Mucosa of rectum (tissue), 2 donors: ENCODE data around the gene MUC2.

ENCODE experiments used
- H3K27ac ChIP-seq, 2 donors: one replicate each; pipeline ENCODE4 v1.7.0; 2013; ENCODE audit warnings: inconsistent platforms in 2 of 2, low read depth in 2 of 2, low read length in 2 of 2
- H3K27me3 ChIP-seq, 2 donors: one replicate each; pipeline ENCODE4 v1.7.0; 2013; ENCODE audit warnings: low read length in 2 of 2; ENCODE audit not compliant: control insufficient read depth in 2 of 2, insufficient read depth in 2 of 2
- H3K36me3 ChIP-seq, 2 donors: one replicate each; pipeline ENCODE4 v1.7.0; 2013; ENCODE audit warnings: low read length in 2 of 2; ENCODE audit not compliant: control insufficient read depth in 2 of 2, insufficient read depth in 2 of 2
- H3K4me1 ChIP-seq, 2 donors: one replicate each; pipeline ENCODE4 v1.7.0; 2013; ENCODE audit warnings: low read length in 2 of 2, mild to moderate bottlenecking in 1 of 2; ENCODE audit not compliant: control insufficient read depth in 2 of 2, insufficient read depth in 2 of 2
- H3K4me3 ChIP-seq, 2 donors: one replicate each; pipeline ENCODE4 v1.7.0; 2013; ENCODE audit warnings: low read length in 2 of 2
- H3K9ac ChIP-seq, 2 donors: one replicate each; pipeline ENCODE4 v1.7.0; 2013; ENCODE audit warnings: low read length in 2 of 2, low read depth in 1 of 2, mild to moderate bottlenecking in 1 of 2
- H3K9me3 ChIP-seq, 2 donors: one replicate each; pipeline ENCODE4 v1.7.0; 2013; ENCODE audit warnings: low read length in 2 of 2; ENCODE audit not compliant: control insufficient read depth in 2 of 2
- donor health status: healthy.
- donor health status: Normal muscosa, but diverticular disease.

MUC2 gene

DNA sequence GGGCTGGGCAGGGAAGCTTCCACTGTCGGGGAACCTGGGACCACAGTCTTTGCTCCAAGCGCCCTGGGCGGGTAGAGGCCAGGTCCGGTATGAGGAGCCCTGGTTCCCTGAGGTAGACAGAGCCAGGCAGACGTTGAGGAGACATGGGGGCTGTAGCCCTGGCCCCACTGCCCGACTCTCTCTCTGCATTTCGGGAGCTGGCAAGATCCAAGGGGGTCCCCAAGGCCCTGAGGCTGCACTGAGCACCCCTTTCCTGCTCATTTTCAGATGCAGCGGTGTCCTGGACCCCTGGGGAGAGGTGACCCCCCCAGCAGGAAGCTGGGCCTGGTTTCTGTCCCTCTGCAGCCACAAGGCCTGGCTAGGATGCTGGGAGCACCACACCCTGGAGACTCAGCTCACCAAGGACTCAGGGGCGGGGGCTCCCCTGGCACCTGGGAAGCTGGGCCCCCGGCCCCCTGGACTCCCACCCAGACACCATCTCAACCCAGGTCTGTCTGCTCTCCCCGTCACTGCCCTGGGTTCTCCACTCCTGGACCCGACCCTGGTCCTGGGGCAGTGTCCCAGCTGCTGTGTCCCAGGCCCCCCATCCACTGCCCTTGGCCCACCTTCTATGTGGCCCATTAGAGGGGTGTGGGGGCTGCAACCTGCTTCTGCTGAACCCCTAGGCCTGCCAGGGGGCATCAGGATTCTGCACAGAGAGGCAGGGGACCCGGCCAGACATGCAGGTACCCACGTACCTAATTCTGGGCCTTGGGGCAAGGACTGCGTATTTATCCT lies 23.1 kb upstream of the MUC2 start:
- Histone ChIP-seq H3K4me1 (peaks cover 27 to 53% of the 10 kb centered on the region in 2 donors), H3K27me3 (peaks cover 16 to 33% of the 10 kb centered on the region in 2 donors), H3K9me3 (no peaks in the 10 kb centered on the region), H3K9ac (peak overlapping the region in 1 of 2 donors; percentile 52), H3K27ac (peak overlapping the region in 1 of 2 donors; percentile 18), H3K4me3 (no peak overlapping the region), H3K36me3 (no peaks in the 10 kb centered on the region)

- peaks cover 10 to 27% of the 10 kb centered on the region in 2 donors for H3K27me3 ChIP-seq
- H3K27ac ChIP-seq = peak overlapping the region; percentile 96 to 97
- H3K36me3 ChIP-seq = no peaks in the 10 kb centered on the region
These were observed 22.3 kb upstream of the MUC2 start for GRCh38 chr11:1052133-1053011.

GRCh38 chr11:1053121-1053901 lies 21.4 kb upstream of the MUC2 start:
- Histone ChIP-seq H3K36me3 (no peaks in the 10 kb centered on the region), H3K27ac (peak overlapping the region; percentile 96 to 97), H3K4me3 (peak overlapping the region; percentile 72), H3K9ac (peak overlapping the region; percentile 75 to 89), H3K4me1 (peaks cover 27 to 56% of the 10 kb centered on the region in 2 donors), H3K9me3 (no peaks in the 10 kb centered on the region), H3K27me3 (peaks cover 4 to 19% of the 10 kb centered on the region in 2 donors)

More at GRCh38 chr11:1052133-1053011, 22.3 kb upstream of the MUC2 start:
- H3K4me1 ChIP-seq = peaks cover 27 to 56% of the 10 kb centered on the region in 2 donors
- peak overlapping the region in 1 of 2 donors; percentile 89 for H3K9ac ChIP-seq
- H3K9me3 ChIP-seq = no peaks in the 10 kb centered on the region
- peak overlapping the region in 1 of 2 donors; percentile 72 for H3K4me3 ChIP-seq

DNA sequence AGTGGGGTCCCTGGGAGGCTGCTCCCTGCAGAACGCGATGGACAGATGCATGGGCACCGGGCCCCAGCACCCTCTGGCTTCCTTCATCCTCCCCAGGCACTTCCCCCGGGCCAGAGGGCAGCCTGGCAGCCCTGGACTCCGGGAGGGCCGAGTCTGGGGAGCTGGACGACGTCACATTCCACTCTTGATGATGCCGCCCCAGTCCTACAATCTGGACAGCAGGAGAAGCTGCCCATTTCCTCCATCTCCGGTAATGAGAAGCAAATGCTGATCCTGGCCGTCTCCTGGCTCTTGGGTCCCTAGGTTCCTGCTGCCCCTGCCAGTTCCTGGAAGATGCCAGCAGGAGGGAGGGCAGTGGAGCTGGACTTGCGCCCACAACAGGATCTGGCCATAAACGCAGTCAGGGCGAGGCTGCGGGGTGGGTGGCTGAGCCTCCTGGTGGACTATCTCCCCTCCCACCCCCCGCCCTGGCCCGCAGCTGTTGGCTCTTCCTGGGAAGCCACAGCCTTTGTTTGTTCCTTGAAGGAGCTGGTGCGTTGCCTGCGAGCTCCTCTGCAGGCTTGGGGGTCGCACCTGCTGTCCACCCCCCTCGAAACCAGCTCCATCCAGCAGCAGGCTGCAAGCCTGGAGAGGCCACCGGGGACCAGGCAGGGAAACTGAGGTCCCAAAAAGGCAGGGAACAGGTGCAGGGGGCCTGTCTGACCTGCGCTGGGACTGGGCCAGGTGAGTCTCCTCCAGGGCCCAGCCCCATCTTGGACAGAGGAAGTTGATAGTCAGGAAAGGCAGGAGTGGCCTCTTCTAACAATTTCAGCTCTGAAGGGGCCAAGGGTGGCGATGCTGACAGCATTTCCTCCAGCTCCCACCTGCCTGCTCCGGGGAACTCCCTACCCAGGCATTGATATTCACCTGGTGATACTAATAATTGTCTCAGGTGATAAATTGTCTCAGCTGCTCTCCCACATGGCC lies 20.2 kb upstream of the MUC2 start:
- Histone ChIP-seq H3K27me3 (peaks cover 2 to 9% of the 10 kb centered on the region in 2 donors), H3K27ac (peak overlapping the region; percentile 96 to 97), H3K4me1 (peaks cover 27 to 56% of the 10 kb centered on the region in 2 donors), H3K9me3 (no peaks in the 10 kb centered on the region), H3K36me3 (no peaks in the 10 kb centered on the region), H3K4me3 (peak overlapping the region; percentile 72), H3K9ac (peak overlapping the region; percentile 83 to 89)

GRCh38 chr11:1055109-1055703 lies 19.5 kb upstream of the MUC2 start:
- H3K9me3 ChIP-seq = no peaks in the 10 kb centered on the region
- peak overlapping the region; percentile 72 for H3K4me3 ChIP-seq
- peaks cover 30 to 60% of the 10 kb centered on the region in 2 donors for H3K4me1 ChIP-seq
- peak overlapping the region; percentile 96 to 97 for H3K27ac ChIP-seq
- no peaks in the 10 kb centered on the region for H3K36me3 ChIP-seq
- peak overlapping the region; percentile 83 to 89 for H3K9ac ChIP-seq
- H3K27me3 ChIP-seq = peaks cover 0 to 1% of the 10 kb centered on the region in 2 donors

- no peaks in the 10 kb centered on the region for H3K36me3 ChIP-seq
- H3K4me3 ChIP-seq = no peak overlapping the region
- peaks cover 30 to 59% of the 10 kb centered on the region in 2 donors for H3K4me1 ChIP-seq
- H3K9ac ChIP-seq = no peak overlapping the region
- H3K9me3 ChIP-seq = no peaks in the 10 kb centered on the region
- peak overlapping the region in 1 of 2 donors; percentile 96 for H3K27ac ChIP-seq
- H3K27me3 ChIP-seq = no peaks in the 10 kb centered on the region
These were observed 18.5 kb upstream of the MUC2 start for GRCh38 chr11:1055990-1056771.

DNA sequence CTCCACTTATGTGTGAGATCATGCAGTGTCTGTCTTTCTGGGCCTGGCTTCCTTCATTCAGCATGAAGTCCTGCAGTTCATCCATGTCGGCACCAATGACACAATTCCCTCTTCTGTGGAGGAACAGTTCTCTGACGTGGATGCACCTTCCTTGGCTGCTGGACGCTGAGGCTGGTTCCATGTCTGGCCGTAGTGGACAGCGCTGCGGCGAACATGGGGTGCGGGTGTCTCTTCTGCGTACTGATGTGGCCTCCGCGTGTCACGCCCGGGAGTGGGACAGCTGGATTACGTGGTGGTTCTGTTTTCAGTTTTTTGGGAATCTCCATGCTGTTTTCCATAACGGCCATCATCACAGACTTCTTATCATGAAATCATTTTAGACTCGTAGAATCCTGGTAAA lies 16.9 kb upstream of the MUC2 start:
- H3K4me3 ChIP-seq = no peak overlapping the region
- no peak overlapping the region for H3K27ac ChIP-seq
- H3K9ac ChIP-seq = no peak overlapping the region
- H3K36me3 ChIP-seq = no peaks in the 10 kb centered on the region
- peaks cover 0 to 3% of the 10 kb centered on the region in 2 donors for H3K9me3 ChIP-seq
- H3K27me3 ChIP-seq = no peaks in the 10 kb centered on the region
- H3K4me1 ChIP-seq = peaks cover 30 to 61% of the 10 kb centered on the region in 2 donors

DNA sequence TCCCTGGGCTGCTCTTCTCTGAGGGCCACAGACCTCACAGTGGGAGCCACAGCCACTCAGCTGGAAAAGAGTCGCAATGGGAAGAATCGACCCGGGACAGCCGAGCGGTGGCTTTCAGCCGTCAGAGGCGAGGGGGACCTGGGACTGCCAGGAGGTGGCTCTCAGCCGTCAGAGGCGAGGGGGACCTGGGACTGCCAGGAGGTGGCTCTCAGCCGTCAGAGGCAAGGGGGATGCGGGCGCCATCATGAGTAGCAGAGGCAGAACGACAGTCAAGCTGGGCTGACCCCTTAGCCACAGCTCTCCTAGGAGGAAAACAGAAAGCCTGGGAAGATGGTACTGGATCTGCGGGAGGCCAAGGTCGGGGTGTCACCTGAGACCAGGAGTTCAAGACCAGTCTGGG lies 14.9 kb upstream of the MUC2 start:
- peak overlapping the region; percentile 91 to 93 for H3K27ac ChIP-seq
- H3K36me3 ChIP-seq = no peaks in the 10 kb centered on the region
- no peaks in the 10 kb centered on the region for H3K27me3 ChIP-seq
- H3K4me1 ChIP-seq = peaks cover 22 to 46% of the 10 kb centered on the region in 2 donors
- H3K9me3 ChIP-seq = peaks cover 0 to 3% of the 10 kb centered on the region in 2 donors
- H3K4me3 ChIP-seq = peak overlapping the region in 1 of 2 donors; percentile 48
- H3K9ac ChIP-seq = peak overlapping the region; percentile 66 to 74
